Left renal pelvis (tissue), 4 donors: ENCODE data around the gene SRPRB. TPM values are rescaled to one million over a fixed set of nuclear protein-coding genes. Genes with fewer than 3 reads are reported as not detected.

Experiments
- DNase-seq, 4 donors: peaks; one replicate each; pipeline ENCODE4 v3.0.0-alpha.2; 2013; ENCODE audit warnings: low read depth in 4 of 4, low spot score in 3 of 4
- polyA plus RNA-seq, 4 donors: library from polyadenylated mRNA; unstranded; fragments of 120-200 nt; gene quantifications; one replicate each; pipeline ENCODE4 v1.2.1, GENCODE V29; 2013; ENCODE audit not compliant: insufficient read length in 4 of 4

SRPRB gene
- polyA plus RNA-seq, 4 donors, result 46.3 to 61.5 (median 52.2) TPM

DNA sequence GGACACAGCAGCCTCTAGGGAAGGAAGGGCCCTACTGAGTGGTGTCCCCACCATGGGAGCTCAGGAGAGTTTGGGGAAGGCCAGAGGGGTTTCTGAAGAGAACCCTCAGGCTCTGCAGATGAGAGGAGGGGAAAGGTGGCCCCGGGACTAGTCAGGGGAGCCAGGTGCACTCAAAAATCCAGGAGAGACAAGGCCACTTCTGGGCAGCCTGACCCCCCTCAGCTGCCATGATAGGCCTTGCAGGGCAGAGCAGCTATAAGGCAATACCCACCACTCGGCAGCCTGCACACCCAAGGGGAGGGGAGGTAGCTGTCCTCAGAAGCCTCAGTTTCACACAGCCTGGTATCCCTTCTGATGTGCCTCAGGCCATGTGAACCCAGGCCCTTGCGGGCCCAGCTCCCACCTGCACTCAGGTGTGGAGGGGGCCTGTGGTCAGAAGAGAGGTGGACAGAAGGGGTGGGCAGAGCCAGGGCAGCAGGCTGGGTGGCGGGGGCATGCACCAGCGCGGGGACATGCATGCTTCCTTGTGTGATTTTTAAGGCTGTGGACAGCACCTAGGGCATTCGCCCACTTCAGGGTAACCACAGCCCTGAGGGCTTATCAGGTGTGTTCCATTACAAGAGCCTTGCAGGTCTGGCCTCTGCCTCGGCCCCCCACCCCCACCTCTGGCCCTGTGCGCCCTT, 34.6 kb downstream of the SRPRB start:
- no peak for DNase-seq

GRCh38 chr3:133840767-133841166, 35.2 kb downstream of the SRPRB start:
- DNase-seq, result no peak

DNA sequence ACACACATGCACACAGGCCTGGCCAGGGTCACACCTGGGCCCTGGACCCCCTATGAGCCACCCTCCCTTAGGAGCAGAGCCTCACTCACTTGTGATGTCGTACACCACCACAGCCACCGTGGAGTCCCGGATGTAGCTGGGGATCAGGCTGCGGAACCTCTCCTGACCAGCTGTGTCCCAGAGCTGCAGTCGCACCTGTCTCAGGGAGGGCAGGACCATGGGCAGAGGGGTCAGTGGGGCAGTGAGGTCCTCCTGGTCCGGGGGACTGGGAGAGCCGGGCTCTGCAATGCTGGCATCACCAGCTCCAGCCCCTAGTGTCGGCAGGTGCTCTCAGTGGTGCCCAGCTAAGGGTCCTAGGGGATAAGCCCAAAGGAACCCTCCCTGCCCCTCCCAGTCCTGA, 35.6 kb downstream of the SRPRB start:
- no peak for DNase-seq

GRCh38 chr3:133842158-133842557, 36.5 kb downstream of the SRPRB start:
- DNase-seq, result no peak

DNA sequence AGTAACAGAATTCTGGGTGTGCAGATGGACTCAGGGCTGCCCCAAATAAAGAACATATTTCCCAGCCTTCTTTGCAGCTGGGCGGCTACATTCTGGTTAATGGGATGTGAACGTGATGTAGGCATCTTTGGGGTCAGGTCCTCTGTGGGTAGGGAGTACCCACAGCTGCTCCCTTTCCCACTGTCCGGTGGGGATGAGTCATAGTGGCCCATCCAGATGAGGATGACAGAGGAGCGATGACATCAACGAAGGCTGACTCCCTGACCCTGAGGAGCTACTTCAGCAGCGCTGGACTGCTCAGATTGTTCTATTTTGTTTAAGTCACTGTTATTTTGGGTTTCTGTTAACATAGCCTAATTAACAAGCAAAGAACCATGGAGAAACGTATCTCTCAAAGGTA, 38.0 kb downstream of the SRPRB start:
- no peak for DNase-seq

GRCh38 chr3:133845127-133845526, 39.5 kb downstream of the SRPRB start:
- DNase-seq, result no peak

GRCh38 chr3:133849346-133849745, 43.7 kb downstream of the SRPRB start:
- DNase-seq, result no peak

- no peak for DNase-seq
Measured at GRCh38 chr3:133850034-133850433, 44.4 kb downstream of the SRPRB start.

DNA sequence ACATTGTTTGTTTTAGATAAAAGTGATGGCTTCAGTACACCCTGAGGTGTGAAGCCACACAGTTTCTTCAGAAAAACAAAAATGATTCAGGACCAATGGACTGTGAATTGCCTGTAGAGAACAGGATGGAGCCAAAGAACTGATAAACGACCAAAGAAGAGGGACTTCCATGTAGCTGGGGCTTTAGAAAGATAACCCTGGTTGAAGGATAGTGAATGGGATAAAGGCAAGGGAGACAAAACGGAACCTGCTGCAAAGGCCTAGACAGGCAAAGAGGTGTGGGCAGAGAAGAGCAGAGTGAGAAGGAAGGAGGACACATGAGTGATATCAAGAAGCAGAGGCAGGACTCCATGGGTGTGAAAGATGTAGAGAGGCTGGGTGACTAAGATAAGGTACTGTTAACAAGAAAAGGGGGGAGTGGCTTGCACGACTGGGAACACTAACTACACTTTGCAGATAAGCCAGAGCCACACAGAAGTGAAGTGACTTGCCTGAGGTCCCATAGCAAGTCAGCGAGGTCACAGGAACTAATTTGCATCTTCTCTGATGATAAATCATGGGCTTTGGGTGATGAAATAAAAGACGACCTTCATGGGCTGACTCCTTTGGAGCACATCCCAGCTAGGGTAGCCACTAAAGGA, 45.8 kb downstream of the SRPRB start:
- DNase-seq, result no peak

DNA sequence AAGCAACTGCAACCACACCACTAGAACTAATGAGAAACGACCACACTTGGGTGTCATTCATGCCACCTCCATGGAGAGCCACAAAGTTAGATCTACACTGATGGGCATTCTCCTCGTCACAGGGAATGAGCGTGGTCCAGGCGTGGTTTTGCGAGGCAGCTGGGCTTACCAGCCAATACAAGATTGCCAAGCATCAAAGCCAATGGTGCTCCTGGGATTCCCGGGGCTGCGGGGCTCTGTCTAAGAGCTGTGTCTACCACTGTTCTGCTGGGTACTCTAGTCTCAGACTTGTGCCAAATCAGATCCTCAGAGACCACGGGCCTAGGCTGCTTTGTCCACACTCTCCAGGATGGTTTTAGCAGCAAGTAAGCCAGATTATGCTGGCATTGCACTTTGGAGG, 46.3 kb downstream of the SRPRB start:
- DNase-seq, result no peak

GRCh38 chr3:133853063-133853924, 47.7 kb downstream of the SRPRB start:
- no peak for DNase-seq

DNA sequence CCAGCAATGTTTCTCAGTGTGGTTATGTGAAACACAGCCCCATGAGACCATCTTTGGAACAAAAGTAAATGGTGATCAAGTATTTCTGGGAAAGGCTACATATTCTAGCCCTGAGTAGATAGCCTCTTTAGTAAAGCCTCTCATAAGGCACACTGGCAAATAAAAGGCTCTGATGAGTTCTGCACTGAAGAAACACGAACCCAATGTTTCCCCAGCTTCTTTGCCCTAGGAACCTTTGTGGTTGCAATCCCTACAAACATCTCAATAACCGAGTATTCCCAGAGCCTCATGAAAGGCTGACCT, 48.3 kb downstream of the SRPRB start:
- no peak for DNase-seq

- DNase-seq, result no peak
Measured at GRCh38 chr3:133854264-133855001, 48.8 kb downstream of the SRPRB start.

GRCh38 chr3:133855002-133855370, 49.4 kb downstream of the SRPRB start:
- no peak for DNase-seq

DNA sequence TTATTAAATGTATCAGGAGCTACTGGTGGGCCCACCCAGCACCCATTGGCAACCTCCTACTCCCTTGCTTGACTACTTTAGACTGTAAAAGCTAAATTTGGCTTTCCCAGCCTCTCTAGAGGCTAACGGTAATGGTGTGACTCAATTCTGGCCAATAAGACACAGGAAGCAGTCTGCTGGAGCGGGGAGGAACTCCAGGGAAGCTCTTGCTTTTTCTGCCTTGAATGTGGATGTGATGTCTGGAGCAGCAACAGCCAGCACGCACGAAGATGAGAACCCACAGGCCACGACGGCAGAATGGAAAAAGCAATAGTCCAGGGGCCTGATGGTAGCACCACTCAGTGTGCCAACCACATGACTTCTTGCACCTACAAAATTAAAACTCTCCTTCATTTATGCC, 50.2 kb downstream of the SRPRB start:
- DNase-seq, result no peak

DNA sequence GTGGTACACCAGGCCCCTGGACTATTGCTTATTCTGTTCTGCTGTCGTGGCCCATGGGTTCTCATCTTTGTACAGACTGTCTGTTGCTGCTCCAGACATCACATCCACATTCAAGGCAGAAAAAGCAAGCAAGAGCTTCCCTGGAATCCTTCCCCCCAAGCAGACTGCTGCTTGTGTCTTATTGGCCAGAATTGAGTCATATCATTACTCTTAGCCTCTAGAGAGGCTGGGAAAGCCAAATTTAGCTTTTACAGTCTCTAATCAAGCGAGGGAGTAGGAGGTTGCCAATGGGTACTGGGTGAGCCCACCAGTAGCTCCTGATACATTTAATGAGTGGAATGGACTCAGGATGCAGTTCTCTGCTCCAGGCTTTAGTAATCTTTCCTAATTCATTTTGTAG, 50.7 kb downstream of the SRPRB start:
- DNase-seq, result no peak

DNA sequence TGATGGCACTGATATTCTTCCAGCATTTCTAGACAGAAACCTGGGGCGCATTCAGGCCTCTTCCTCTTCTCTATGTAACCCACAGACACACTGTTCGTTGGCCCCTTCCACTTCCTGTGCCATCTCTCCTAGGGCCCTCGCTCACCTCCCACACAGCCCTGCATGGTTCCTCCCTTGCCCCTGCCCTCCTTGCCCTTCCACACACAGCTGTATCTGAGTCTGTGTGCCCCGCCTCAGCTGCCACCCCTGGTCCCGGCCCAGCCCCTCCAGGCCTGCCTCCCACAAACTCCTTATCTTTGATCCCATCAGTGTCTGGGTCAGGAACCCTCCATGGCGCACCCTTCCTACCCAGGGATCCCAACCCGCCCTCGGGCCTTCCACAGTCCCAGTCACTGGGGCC, 52.2 kb downstream of the SRPRB start:
- no peak for DNase-seq

GRCh38 chr3:133859381-133860234, 54.0 kb downstream of the SRPRB start:
- DNase-seq, result no peak

GRCh38 chr3:133860519-133860918, 54.9 kb downstream of the SRPRB start:
- no peak for DNase-seq

DNA sequence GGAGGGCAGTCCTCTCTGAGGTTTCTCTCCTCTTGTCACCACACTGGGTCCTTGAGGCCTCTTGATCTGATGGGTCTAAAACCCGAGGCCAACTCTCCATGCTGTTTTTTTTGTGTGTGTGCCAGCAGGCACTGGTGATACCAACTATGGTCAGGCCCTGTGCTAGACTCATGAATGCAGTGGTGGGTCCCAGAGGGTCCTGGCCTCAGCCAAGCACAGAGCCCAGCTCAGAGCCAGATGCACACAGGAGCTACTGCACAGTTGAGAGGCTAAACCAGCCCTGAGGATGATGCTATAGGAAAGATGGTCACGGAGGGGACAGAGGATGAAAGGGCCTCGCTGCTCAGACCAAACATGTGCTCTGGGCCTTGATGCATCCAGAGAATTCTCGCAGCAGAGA, 56.5 kb downstream of the SRPRB start:
- DNase-seq, result no peak
